Parathyroid adenoma (tissue), 2 donors: ENCODE results near the gene SEMA4C.
"Not testable (repeated sequence)": the region's sequence is repeated elsewhere in the genome, so short reads cannot be mapped to it uniquely, and the experiment has no call there.

Experiments
- H2AFZ ChIP-seq: fragments of 300-600 bp; sonication (generic); one replicate; pipeline ENCODE4 v1.7.0; 2017; ENCODE audit warnings: antibody characterized with exemption, mild to moderate bottlenecking
- H3K27ac ChIP-seq: fragments of 300-600 bp; sonication (generic); one replicate; pipeline ENCODE4 v1.7.0; 2017
- H3K27me3 ChIP-seq: fragments of 300-600 bp; sonication (generic); one replicate; pipeline ENCODE4 v1.7.0; 2017; ENCODE audit warnings: low read length; ENCODE audit not compliant: control insufficient read depth, insufficient read depth
- H3K36me3 ChIP-seq: fragments of 300-600 bp; sonication (generic); one replicate; pipeline ENCODE4 v1.7.0; 2017; ENCODE audit warnings: low read length; ENCODE audit not compliant: control insufficient read depth, insufficient read depth
- H3K4me1 ChIP-seq: fragments of 300-600 bp; sonication (generic); one replicate; pipeline ENCODE4 v1.7.0; 2017; ENCODE audit warnings: control low read depth
- H3K4me2 ChIP-seq: fragments of 300-600 bp; sonication (generic); one replicate; pipeline ENCODE4 v1.7.0; 2017; ENCODE audit warnings: low read length
- H3K4me3 ChIP-seq: fragments of 300-600 bp; sonication (generic); one replicate; pipeline ENCODE4 v1.7.0; 2017; ENCODE audit warnings: low read depth, low read length
- H3K79me2 ChIP-seq: fragments of 300-600 bp; sonication (generic); one replicate; pipeline ENCODE4 v1.7.0; 2017; ENCODE audit warnings: control low read depth
- H3K9ac ChIP-seq: fragments of 300-600 bp; sonication (generic); one replicate; pipeline ENCODE4 v1.7.0; 2017; ENCODE audit warnings: mild to moderate bottlenecking
- H3K9me3 ChIP-seq: fragments of 300-600 bp; sonication (generic); one replicate; pipeline ENCODE4 v1.7.0; 2017; ENCODE audit warnings: low read length; ENCODE audit not compliant: control insufficient read depth
- TF ChIP-seq, protein P1 (sequence below): fragments of 300-600 bp; sonication (generic); IDR thresholded peaks from one replicate; pipeline ENCODE4 v1.7.0; 2017; ENCODE audit warnings: antibody characterized with exemption, mild to moderate bottlenecking
- donor health status: primary hyperparathyroidism.

The SEMA4C gene

DNA sequence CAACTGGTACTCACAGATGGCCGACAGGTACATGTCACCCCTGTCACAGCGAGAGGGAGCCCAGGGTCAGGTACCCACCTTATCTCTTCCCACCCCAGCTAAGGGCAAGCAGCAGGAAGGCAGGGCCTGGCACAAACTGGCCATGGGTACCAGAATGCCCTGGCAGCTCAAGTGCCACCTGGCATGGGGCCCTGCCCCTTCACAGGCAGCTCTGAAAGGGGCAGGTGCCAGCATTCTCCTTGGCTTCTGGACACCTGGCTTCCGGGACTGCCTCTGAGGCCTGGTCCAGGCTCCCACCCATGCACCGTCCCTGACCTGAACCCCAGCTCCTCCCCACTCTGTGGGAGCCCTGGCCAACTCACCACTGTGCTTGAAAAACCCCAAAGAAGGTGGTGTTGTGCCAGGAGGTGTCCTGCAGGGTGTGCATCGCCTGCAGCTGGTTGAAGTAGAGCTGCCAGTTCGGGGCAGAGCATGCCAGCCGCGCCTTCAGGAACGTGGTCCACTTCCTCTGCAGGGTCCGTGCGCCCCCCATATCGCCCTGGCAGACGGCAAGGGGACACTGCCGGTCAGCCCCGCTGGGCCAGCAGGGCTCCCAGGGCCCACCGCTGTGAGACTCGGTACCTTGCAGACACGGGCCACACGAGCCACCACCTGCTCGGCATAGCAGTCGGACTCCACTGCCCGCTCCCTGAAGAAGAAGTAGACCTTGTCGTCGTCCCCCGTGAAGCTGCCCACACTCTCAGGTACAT lies 5.4 kb downstream of the SEMA4C start:
- Histone ChIP-seq H3K4me3 (no peak overlapping the region), H3K4me2 (no peak overlapping the region), H3K36me3 (no peaks in the 10 kb centered on the region), H3K9me3 (no peaks in the 10 kb centered on the region), H3K27ac (no peak overlapping the region), H2AFZ (no peak overlapping the region), H3K27me3 (no peaks in the 10 kb centered on the region), H3K9ac (no peak overlapping the region), H3K4me1 (peaks cover 4% of the 10 kb centered on the region), H3K79me2 (peaks cover 2% of the 10 kb centered on the region)
- TF ChIP-seq, protein P1, sequence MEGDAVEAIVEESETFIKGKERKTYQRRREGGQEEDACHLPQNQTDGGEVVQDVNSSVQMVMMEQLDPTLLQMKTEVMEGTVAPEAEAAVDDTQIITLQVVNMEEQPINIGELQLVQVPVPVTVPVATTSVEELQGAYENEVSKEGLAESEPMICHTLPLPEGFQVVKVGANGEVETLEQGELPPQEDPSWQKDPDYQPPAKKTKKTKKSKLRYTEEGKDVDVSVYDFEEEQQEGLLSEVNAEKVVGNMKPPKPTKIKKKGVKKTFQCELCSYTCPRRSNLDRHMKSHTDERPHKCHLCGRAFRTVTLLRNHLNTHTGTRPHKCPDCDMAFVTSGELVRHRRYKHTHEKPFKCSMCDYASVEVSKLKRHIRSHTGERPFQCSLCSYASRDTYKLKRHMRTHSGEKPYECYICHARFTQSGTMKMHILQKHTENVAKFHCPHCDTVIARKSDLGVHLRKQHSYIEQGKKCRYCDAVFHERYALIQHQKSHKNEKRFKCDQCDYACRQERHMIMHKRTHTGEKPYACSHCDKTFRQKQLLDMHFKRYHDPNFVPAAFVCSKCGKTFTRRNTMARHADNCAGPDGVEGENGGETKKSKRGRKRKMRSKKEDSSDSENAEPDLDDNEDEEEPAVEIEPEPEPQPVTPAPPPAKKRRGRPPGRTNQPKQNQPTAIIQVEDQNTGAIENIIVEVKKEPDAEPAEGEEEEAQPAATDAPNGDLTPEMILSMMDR, result no peak

DNA sequence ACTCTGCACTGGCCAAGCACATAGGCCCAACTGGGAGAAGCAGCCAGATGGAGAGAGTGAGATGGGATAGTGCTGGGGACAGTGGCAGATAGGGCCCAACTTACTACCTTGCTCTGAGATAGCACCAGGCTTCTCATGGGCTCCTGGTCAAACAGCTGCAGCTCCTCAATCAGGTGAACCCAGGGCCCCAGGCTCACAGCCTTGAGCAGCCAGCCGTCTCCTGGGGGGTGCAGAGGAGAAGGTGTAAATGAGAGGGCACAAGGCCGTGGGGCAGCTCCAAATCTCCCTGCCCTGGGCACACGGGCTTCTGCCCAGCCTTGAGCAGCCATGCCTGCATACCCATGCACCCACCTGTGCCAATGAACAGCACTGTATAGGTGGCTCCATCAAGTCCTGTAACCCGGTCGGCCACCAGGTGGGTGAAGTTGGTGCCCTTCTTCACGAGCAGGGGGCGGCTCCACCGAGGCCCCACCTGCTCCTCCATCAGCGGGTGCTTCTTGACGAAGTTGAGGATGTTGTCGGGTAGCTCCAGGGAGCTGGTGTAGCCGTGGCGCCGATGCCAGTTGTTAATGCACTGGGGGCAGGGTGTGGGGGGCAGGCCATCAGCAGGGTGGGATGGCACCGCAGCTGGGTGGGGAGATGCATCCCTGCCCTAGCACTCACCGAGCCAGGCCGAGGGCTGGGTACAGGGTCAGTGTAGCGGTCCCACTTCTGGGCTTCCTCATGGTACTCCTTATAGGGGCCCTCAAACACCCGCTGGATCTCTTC lies 6.1 kb downstream of the SEMA4C start:
- no peak overlapping the region for H3K4me3 ChIP-seq
- H3K9ac ChIP-seq, result no peak overlapping the region
- H3K27me3 ChIP-seq, result no peaks in the 10 kb centered on the region
- H2AFZ ChIP-seq, result no peak overlapping the region
- H3K4me1 ChIP-seq, result peaks cover 4% of the 10 kb centered on the region
- no peak overlapping the region for H3K27ac ChIP-seq
- H3K9me3 ChIP-seq, result no peaks in the 10 kb centered on the region
- H3K36me3 ChIP-seq, result no peaks in the 10 kb centered on the region
- H3K4me2 ChIP-seq, result no peak overlapping the region
- peaks cover 2% of the 10 kb centered on the region for H3K79me2 ChIP-seq
- TF ChIP-seq, protein P1, result no peak

DNA sequence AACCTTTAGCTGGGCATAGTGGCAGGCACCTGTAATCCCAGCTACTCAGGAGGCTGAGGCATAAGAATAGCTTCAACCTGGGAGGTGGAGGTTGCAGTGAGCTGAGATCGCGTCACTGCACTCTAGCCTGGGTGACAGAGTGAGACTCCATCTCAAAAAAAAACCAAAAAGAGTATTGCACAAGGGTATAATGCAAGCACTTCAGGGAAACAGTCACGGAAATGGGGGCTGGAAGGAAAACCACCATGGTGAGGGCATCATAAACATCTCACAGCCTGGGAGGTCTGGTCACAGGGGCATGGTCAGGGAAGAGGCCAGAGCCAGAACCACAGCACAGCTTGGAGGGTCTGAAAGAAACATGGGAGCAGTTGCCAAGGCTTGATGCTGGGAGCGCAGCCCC lies 6.8 kb downstream of the SEMA4C start:
- H3K4me3 ChIP-seq, H3K27ac ChIP-seq, H3K79me2 ChIP-seq, H2AFZ ChIP-seq, H3K27me3 ChIP-seq, H3K4me1 ChIP-seq, H3K9me3 ChIP-seq, H3K36me3 ChIP-seq, H3K9ac ChIP-seq, H3K4me2 ChIP-seq: not testable (repeated sequence)

DNA sequence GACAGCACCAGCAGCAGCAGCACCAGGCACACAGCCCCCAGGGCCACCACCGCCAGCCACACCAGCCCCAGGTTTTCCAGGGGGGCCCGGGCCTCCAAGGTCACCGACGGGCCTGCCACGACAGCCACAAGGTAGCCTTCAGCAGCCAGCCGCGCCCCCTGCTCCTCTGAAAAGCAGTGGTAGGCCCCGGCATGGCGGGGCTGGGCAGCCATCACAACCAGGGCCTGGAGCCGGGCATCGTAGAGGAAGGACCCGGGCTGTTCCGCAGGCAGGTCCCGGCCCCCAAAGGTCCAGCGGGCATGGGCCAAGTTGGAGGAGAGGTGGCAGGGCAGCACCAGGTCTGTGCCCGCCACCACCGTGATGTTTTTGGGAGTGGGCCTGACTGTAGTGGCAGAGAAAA lies 8.8 kb downstream of the SEMA4C start:
- Histone ChIP-seq H3K27me3 (no peaks in the 10 kb centered on the region), H3K27ac (no peak overlapping the region), H3K4me2 (no peak overlapping the region), H3K9ac (no peak overlapping the region), H2AFZ (no peak overlapping the region), H3K9me3 (no peaks in the 10 kb centered on the region), H3K4me1 (peaks cover 6% of the 10 kb centered on the region), H3K79me2 (peaks cover 4% of the 10 kb centered on the region), H3K4me3 (no peak overlapping the region), H3K36me3 (no peaks in the 10 kb centered on the region)
- TF ChIP-seq, protein P1, result no peak

DNA sequence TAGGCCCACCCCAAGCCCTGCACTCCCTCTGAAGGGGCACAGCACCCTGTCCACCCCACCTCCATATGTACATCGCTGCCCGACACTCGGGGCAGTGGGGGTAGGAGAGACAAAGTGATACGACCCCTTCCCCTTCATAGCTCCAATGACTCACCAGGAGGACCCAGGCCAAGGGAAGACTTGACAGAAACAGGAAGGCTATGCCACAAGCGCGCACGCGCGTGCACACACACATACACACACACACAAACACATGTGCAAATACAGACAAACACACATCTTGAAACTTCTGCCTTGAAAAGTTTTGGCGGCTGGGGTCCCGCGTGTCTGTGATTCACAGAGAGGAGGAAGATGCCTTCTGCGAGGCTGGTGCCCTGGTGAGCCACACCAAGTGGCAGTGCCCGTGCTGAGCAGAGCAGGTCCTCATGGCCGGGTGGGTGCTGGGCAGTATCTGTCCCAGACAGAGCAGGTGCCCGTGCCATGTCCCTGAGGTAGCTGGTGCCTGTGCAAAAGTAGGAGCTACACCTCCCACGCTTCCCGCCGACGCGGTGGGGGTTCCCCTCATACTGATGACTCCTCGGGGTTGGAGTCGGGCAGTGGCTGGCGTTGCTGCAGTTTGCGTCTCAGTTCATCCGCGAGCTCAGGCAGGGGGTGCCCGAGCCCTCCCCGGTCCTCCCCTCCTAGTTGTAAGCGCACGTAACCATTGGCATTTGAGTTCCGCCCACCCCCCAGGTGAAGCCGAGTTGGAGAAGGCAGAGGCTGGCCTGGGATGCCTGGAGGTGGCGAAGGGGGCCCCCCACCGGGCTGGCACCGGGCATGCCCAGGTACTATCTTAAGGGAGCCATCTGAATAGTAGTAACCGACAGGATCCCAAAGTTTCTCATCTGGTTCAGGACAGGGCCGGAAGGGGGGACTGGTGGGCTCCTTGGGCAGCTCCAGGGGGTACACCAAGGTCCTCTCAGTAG lies 9.5 kb downstream of the SEMA4C start:
- Histone ChIP-seq H3K27me3 (no peaks in the 10 kb centered on the region), H3K27ac (no peak overlapping the region), H3K9me3 (no peaks in the 10 kb centered on the region), H3K4me3 (no peak overlapping the region), H2AFZ (no peak overlapping the region), H3K79me2 (peaks cover 4% of the 10 kb centered on the region), H3K36me3 (no peaks in the 10 kb centered on the region), H3K4me1 (peaks cover 6% of the 10 kb centered on the region), H3K9ac (no peak overlapping the region), H3K4me2 (no peak overlapping the region)
- TF ChIP-seq, protein P1, result no peak
